Endothelial cell of umbilical vein (primary cell): ENCODE results near the gene PPFIA1.

ENCODE experiments used
- CTCF ChIP-seq, 2 donors: IDR thresholded peaks; 1 replicate in 1 of 2; 2 replicates in 1 of 2; pipeline ENCODE4 v1.5.1; 2011; ENCODE audit warnings: low read length in 2 of 2, mild to moderate bottlenecking in 2 of 2, moderate library complexity in 2 of 2, control low read depth in 1 of 2, inconsistent platforms in 1 of 2, low read depth in 1 of 2; ENCODE audit not compliant: insufficient read depth in 1 of 2; ENCODE audit errors: extremely low read depth in 1 of 2
- EZH2 ChIP-seq: IDR thresholded peaks from 2 replicates; pipeline ENCODE4 v1.6.1; 2012; ENCODE audit warnings: borderline replicate concordance, low read depth, mild to moderate bottlenecking, moderate library complexity, low read length, inconsistent platforms; ENCODE audit not compliant: severe bottlenecking
- FOS ChIP-seq: IDR thresholded peaks from 2 replicates; pipeline ENCODE4 v1.6.1; 2011; ENCODE audit warnings: mild to moderate bottlenecking, low read length, moderate library complexity, borderline replicate concordance; ENCODE audit not compliant: insufficient read depth
- JUN ChIP-seq: IDR thresholded peaks from 2 replicates; pipeline ENCODE4 v1.6.1; 2011; ENCODE audit warnings: borderline replicate concordance, low read depth; ENCODE audit not compliant: insufficient read length, insufficient read depth
- MAX ChIP-seq: IDR thresholded peaks from 2 replicates; pipeline ENCODE4 v1.6.1; 2011; ENCODE audit not compliant: insufficient read depth, insufficient read length
- POLR2A ChIP-seq: IDR thresholded peaks from 2 replicates; pipeline ENCODE4 v1.6.1; 2012; ENCODE audit warnings: low read depth, mild to moderate bottlenecking, control low read depth, low read length
- POLR2AphosphoS5 ChIP-seq: IDR thresholded peaks from 2 replicates; pipeline ENCODE4 v1.6.1; 2012; ENCODE audit warnings: low read depth, mild to moderate bottlenecking, control low read depth, low read length, moderate library complexity; ENCODE audit not compliant: insufficient read depth

DNA sequence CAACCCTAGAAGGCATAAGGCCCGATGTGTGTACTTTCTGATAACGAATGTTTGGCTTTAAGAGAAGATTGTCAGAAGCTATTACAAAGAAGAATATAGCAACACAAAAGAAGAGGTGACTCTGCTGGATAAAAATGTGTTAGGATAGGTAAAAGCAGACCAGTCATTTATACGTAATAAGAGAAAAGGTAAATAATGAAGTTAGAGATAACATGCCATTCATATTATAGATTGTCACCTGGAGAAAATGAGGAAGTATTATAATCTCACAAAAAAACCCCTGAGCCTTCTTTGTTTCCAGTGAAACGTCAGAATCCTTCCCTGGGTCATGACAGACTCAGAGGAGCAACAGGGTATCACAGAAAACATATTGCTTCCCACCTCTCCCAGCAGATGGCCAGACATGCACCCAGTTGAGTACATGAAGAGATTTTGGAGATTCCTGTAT, 36.1 kb downstream of the PPFIA1 start:
- TF ChIP-seq CTCF (IDR thresholded peaks at IDR 0.05; ENCODE audit: extremely low read depth in 1 of 2, insufficient read depth in 1 of 2, low read depth in 1 of 2, low read length in 2 of 2) = no peak
- TF ChIP-seq POLR2AphosphoS5 = no peak
- TF ChIP-seq MAX = no peak
- TF ChIP-seq EZH2 = no peak
- TF ChIP-seq POLR2A = no peak
- no peak for TF ChIP-seq JUN
- TF ChIP-seq FOS = no peak
